Measurements from ENCODE around the gene SLC6A2.

SLC6A2 gene

DNA sequence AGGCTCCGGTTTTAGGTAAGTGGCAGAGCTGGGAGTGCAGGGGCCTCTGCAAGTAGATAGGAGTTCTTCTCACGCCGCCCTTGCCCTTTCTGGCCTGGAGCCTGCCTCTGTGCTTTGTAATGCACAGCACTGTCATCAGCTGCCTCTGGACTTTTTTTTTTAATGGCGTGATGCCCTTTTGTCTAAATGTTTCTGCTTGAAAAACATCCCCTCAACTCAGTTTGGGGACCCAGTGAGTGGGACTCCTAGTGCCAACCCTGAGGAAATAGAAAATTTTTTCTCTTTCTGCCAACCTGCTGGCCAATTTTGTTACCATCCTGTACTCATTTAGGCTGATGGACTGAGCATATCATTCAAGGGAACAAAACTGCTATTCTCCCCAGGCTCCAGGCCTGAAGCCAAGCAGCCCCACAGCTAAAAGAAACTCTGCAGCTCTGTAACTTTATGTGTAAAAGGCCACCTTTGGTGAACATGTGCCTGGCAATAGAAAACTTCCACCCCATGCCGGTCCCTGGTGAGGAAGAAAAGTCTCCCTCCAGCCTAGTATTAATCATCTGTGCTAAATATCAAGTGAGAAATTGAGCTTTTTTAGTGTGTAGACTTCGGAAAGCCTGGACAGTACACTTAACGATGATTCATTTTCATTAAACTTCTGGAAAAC lies 22.5 kb downstream of the SLC6A2 start:
- DNase-seq = no peak

DNA sequence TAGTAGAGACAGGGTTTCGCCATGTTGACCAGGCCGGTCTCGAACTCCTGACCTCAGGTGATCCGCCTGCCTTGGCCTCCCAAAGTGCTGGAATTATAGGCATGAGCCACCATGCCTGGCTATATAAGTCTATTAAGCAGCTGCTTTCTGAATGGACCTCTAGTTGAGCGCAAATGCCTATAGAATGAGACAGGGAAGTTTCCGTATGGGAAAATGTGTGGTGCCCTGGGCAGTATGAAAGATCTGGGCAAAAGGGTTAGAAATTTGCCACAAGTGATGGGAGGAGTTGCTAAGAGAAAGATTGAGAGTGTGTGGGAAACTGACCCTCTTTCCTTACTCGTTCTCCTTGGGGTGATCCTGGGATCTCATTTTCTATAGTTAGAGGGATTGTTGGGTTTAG lies 26.3 kb downstream of the SLC6A2 start:
- no peak for DNase-seq

GRCh38 chr16:55685973-55686372 lies 30.2 kb downstream of the SLC6A2 start:
- no peak for DNase-seq

GRCh38 chr16:55686671-55687070 lies 30.9 kb downstream of the SLC6A2 start:
- no peak for DNase-seq

GRCh38 chr16:55687802-55688201 lies 32.0 kb downstream of the SLC6A2 start:
- DNase-seq = no peak

DNA sequence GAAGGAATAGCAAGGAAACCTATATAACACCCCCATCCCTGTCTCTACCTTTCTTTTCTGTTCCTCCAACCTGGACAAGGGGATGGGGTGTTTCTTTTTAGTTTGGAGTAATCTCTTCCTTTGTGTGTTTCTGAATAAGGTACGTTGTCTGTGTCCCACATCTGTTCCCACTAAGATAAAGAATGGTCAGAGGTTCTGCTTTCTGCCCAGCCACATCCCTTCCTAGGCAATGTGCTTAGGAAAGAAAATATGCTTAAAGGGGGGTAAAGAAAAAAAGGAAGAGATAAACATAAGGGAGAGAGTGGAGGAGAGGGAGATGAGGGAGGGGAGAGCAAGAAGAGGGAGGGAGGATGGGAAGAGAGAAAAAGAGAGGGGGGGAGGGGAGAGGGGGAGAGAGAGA lies 35.1 kb downstream of the SLC6A2 start:
- DNase-seq = no peak

DNA sequence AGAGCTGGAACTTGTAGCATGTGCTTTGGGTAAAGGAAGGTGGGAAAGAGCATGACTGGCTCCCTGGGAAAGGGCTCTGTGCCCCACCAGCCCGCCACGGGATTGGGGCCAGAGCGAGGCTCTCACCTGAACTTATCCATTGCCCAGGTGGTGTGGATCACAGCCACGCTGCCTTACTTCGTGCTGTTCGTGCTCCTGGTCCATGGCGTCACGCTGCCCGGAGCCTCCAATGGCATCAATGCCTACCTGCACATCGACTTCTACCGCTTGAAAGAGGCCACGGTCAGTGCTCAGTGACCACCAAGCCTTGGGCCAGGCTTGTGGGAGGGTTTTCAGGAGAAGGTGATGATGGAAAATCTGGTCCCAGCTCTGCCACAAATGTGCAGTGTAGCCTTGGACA lies 36.0 kb downstream of the SLC6A2 start:
- no peak for DNase-seq

DNA sequence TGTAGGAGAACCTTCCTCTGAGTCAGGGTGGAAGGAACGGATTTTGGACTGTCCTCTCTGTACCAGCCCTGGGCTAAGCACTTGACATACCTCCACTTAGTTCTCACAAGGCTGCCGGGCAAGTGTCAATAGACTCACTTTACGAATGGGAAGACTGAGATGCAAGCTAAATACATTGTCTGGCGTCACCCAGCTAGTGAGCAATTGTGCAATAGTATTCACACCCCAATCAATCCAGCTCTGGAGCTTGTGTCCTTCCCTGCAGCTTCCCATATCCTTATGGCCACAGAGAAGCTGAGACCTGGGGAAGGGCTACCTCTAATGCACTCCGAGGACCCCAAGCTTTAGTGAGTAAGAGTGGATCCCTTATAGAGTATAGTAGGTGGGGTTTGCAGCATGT lies 39.8 kb downstream of the SLC6A2 start:
- no peak for DNase-seq

DNA sequence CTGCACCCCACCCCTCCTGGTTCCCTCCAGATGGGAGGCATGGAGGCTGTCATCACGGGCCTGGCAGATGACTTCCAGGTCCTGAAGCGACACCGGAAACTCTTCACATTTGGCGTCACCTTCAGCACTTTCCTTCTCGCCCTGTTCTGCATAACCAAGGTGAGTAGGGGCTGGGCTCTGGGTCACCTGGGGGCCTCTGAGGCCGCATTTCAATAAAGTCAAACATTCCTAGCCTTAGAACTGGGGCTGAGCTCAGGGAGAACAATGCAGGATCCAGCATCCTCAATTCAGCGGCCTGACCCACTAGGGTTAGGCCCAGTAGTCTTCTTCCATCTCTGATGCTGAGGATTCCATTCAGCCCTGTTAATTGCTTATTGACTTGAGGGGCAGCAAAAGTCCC lies 42.1 kb downstream of the SLC6A2 start:
- DNase-seq = no peak

- DNase-seq = no peak
These were observed 42.5 kb downstream of the SLC6A2 start for GRCh38 chr16:55698331-55698730.

- no peak for DNase-seq
These were observed 43.2 kb downstream of the SLC6A2 start for GRCh38 chr16:55698946-55699345.

DNA sequence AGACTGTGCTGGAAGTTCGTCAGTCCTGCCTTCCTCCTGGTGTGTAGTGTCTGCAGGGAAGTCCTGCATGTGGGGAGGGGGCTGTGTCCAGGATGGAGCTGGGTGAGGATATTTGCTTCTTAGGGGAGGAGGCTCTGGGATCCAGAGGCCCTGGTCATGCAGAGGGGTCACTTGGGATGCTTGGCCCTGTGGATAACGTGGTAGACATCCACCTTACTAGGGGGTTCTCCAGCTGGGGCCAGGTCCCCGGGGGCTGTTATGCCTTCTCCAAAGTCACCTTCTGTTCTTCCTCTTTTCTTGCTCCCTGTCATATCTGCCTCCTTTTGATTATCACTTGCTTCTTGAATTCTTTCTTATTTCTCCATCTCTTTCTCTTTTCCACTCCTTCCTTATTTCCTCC lies 43.8 kb downstream of the SLC6A2 start:
- no peak for DNase-seq

GRCh38 chr16:55700067-55700466 lies 44.3 kb downstream of the SLC6A2 start:
- no peak for DNase-seq

DNA sequence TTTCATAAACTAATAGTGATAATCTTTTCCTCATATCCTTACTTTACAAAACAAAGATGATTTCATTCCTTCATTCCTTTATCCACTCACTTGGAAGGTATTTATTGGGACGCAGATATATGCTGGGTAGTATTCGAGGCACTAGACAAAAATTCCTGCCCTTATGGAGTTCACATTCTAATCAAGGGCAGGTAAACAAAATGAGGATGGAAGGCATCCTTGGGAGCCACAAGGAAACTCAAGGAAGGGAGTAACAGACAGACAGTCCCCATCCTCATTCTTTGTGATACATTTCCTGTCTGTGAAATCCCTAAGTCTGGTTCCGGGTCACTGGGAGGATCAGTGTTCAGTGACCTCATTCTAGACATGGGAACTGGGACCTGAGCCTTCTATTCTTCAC lies 45.2 kb downstream of the SLC6A2 start:
- no peak for DNase-seq

GRCh38 chr16:55701442-55702319 lies 45.9 kb downstream of the SLC6A2 start:
- peak; percentile 81 for DNase-seq

GRCh38 chr16:55703003-55704001 lies 47.5 kb downstream of the SLC6A2 start:
- peak; percentile 81 for DNase-seq

DNA sequence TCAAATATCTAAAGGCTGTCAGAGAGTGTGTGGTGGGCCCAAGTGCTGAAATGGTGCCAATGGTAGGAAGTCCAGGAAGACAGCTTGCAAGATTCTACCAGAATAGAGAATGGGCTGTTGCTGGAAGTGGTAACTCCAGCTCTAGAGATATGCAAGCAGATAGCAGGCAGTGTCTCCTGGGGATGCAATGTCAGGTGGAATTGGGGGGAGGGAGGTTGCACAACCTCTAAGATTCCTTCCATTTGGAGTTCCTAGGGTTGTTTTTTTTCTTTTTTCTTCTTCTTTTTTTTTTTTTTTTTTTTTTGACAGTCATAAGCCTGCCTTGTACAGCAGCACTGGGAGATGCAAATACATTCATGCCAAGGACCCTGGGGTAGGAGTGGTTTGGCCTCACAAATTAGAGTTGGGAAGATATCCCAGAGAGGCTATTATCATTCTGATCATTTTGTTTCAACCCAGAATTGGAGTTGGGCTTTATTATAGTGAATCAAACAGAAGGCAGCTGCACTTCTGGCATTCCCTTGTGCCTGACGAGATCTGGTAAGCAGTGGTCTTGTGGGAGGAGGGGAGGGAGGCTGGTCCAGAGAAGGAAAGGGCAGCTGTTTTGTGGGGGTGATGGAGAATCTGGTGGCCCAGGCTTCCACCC lies 51.1 kb downstream of the SLC6A2 start:
- no peak for DNase-seq

GRCh38 chr16:55709801-55710200 lies 54.0 kb downstream of the SLC6A2 start:
- no peak for DNase-seq

- DNase-seq = peak; percentile 41
These were observed 54.7 kb downstream of the SLC6A2 start for GRCh38 chr16:55710466-55710865.

DNA sequence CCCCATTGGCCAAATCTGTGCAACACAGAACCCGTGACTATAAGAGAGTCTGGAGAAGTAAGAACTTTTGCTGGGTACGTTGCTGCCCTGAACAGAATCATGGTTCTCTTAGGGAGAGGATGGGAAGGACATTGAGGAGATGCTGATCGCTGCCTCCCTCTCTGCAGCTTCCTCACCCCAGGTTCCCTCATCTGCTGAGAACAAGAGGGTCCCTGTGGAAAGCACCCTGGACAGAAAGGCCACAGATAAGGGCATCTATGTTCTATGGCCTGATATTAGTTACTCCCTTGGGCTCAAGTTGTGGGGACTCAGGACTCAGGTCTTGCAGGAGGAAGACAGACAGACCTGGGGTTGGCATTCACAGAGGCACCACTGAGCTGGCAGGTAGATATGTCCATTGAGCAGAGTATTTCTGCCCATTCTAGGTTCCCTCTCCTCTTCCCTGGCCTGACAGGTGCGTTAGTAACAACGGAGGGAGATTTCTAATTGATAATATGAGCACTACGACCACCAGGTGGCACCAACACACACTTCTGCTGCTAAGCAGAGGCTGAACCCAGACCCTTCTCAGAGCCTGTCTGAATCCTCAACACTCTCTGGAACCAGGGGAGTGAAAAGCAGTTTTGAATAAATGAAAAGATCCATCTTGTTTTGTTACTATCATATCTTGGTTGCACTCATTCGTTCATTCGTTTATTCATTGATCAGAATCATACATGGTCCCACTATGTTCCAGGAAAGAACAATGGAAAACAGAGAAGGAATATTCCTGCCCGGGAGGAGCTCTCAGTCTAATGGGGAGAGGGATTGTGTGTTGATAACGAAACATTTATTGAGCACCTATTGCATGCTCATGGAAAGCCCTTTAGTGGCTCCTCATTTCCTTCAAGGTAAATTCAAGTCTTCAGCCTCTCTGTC lies 56.4 kb downstream of the SLC6A2 start:
- peak; percentile 83 for DNase-seq

DNA sequence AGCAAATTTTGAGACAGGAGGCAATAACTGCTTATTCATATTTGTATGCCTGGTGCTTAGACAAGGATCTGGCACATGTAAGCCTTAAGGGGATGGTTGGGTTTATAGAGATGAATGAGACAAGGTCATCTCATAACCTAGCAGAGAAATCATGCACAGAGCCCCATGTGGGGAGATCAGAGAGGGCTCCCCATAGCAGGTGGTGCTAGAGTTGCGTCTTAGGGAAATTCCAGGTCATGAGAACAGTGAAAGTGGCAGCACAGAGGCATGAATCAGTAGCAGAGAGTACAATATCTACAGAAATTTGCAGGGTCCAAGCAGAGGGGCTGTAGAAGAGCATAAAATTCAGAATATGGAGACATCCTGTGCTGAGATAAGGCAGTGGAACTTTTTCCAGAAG lies 57.3 kb downstream of the SLC6A2 start:
- no peak for DNase-seq

DNA sequence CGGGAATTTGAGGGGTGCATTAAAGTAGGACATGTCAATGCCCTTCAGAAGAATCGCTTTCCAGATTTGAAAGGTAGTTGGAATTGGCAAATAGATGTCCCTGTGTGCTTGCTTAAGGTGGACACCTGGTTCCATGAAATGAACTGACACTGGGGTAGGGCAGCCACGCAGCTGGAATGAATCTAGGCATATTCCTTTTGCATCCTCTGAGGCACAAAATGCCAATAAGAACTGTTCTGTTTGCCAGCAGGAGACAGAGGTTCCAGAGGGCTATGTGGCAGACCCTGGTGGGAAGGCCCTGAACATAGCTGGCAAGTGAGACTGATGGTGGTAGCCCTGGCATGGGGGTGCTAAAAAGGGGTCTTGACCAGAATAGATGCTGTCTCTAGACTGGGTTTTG lies 61.5 kb downstream of the SLC6A2 start:
- DNase-seq = no peak
